T-helper 2 cell treated with Interferon-gamma antibody and Interleukin-4, amounts not matched to agents 5 μg/mL and 100 μg/mL, for 36 hours (primary cell): ENCODE measurements around the gene SETD2.

Experiments used
- DNase-seq: peaks from one replicate; pipeline ENCODE4 v3.0.0; 2021; ENCODE audit warnings: low spot score
- H3K27ac Mint-ChIP-seq: one replicate; pipeline ENCODE4 v1.8.0; 2021; ENCODE audit warnings: mild to moderate bottlenecking, mixed read lengths
- H3K27me3 Mint-ChIP-seq: one replicate; pipeline ENCODE4 v1.8.0; 2021; ENCODE audit warnings: low read depth, mixed read lengths
- H3K36me3 Mint-ChIP-seq: one replicate; pipeline ENCODE4 v1.8.0; 2021; ENCODE audit warnings: low read depth, mixed read lengths
- H3K4me1 Mint-ChIP-seq: one replicate; pipeline ENCODE4 v1.8.0; 2021; ENCODE audit warnings: low read depth, mixed read lengths
- H3K4me3 Mint-ChIP-seq: one replicate; pipeline ENCODE4 v1.8.0; 2022; ENCODE audit warnings: mild to moderate bottlenecking, moderate library complexity, mixed read lengths
- H3K9me3 Mint-ChIP-seq: one replicate; pipeline ENCODE4 v1.8.0; 2021; ENCODE audit warnings: mixed read lengths

SETD2 gene

DNA sequence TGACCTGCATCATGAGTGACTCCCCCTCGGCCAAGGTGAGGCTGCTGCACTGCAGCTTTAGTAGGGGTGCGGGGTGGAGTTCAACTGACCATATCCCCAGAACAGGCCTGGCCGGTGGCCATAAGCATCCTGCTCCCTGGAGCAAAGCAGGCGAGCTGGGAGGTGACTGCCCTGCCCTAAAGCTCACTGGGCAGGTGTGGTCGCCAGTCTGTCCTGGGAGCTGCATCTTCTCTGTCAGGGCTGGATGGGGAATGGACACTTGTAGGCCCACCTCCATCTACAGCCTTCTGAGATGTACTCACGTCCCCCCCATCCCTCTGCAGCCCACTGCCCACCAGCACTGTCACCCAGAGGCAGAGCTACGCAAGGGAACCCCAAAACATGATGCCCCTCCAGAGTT, 169.9 kb downstream of the SETD2 start:
- Mint-ChIP-seq H3K4me3 (no peak overlapping the region), H3K27ac (no peak overlapping the region), H3K27me3 (no peaks in the 10 kb centered on the region), H3K9me3 (no peaks in the 10 kb centered on the region), H3K4me1 (peaks cover 23% of the 10 kb centered on the region), H3K36me3 (peaks cover 42% of the 10 kb centered on the region)
- DNase-seq: no peak

DNA sequence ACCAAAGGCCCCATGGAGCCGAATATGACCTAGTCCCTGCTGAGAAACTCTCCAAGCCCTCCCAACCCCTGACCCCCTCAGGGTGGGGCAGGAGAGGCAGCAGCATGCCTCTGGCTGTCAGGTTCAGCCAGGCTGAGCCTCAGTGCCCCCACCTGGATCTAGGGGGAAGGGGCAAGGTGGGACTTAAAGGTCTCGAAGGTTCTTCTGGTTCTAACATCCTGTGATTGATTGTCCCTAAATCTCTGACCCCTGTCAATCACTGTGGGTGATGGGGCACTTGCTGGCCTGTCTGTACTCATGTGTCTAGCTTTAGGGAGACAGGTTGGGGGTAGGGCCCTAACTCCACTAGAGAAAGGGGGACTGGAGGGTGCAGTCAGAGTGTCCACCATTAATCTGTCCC, 170.6 kb downstream of the SETD2 start:
- no peak overlapping the region for H3K27ac Mint-ChIP-seq
- H3K4me1 Mint-ChIP-seq: peaks cover 29% of the 10 kb centered on the region
- H3K9me3 Mint-ChIP-seq: no peaks in the 10 kb centered on the region
- DNase-seq: no peak
- no peaks in the 10 kb centered on the region for H3K27me3 Mint-ChIP-seq
- H3K4me3 Mint-ChIP-seq: no peak overlapping the region
- H3K36me3 Mint-ChIP-seq: peaks cover 46% of the 10 kb centered on the region

DNA sequence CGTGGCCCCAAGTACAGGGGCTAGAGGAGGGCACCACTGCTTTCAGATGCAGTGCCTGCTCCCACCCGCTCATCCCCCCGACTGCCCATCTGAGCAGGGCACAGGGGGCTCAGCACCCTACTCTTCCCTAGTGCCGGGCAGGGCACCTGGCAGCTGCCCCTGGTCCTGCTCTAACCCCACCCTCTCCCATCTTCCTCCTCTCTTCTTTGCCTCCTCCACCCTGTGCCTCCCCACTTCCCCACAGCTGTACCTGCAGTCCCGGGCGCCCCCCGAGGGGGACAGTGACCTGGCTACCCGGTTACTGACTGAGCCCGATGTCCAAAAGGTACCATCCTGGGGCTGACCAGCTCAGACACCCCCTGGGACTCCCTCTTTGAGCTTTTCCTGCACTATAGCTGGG, 171.7 kb downstream of the SETD2 start:
- Mint-ChIP-seq H3K9me3 (no peaks in the 10 kb centered on the region), H3K27ac (no peak overlapping the region)

DNA sequence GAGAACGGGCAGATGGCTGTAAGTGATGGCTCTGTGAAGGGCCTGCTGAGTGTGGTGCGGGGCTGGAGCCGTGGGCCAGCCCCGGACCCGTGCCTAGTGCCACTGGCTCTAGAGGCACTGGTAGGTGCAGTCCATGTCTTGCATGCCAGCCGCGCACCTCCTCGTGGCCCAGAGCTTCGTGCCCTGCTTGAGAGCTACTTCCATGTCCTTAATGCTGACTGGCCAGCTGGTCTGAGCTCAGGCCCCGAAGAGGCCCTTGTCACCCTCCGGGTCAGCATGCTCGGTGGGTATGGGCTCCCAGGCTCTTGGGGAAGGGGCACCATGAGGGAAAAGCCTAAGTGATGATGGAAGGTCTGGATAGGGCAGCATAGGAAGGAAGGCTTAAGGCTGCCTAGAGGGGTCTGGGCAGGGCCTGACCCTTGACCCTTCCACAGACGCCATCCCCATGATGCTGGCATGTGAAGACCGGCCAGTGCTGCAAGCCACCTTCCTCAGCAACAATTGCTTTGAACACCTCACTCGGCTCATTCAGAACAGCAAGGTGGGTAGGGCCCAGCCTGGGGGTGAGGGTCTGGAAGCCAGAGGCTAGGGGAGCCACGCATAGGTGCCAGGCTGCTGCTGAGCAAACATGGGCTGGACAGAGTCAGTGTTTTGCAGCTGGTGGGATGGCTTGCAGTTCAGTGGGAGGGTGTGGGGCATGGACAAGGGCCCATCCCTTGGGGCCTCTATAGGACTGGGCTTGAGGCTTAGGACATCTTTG, 172.3 kb downstream of the SETD2 start:
- H3K9me3 Mint-ChIP-seq: no peaks in the 10 kb centered on the region
- no peaks in the 10 kb centered on the region for H3K27me3 Mint-ChIP-seq
- peaks cover 40% of the 10 kb centered on the region for H3K36me3 Mint-ChIP-seq
- peak overlapping the region; percentile 49 for H3K27ac Mint-ChIP-seq
- peaks cover 44% of the 10 kb centered on the region for H3K4me1 Mint-ChIP-seq
- DNase-seq: no peak
- no peak overlapping the region for H3K4me3 Mint-ChIP-seq

More for the DNA sequence above, 171.7 kb downstream of the SETD2 start:
- H3K36me3 Mint-ChIP-seq: peaks cover 43% of the 10 kb centered on the region
- no peak overlapping the region for H3K4me3 Mint-ChIP-seq
- no peaks in the 10 kb centered on the region for H3K27me3 Mint-ChIP-seq
- H3K4me1 Mint-ChIP-seq: peaks cover 38% of the 10 kb centered on the region
- DNase-seq: no peak

DNA sequence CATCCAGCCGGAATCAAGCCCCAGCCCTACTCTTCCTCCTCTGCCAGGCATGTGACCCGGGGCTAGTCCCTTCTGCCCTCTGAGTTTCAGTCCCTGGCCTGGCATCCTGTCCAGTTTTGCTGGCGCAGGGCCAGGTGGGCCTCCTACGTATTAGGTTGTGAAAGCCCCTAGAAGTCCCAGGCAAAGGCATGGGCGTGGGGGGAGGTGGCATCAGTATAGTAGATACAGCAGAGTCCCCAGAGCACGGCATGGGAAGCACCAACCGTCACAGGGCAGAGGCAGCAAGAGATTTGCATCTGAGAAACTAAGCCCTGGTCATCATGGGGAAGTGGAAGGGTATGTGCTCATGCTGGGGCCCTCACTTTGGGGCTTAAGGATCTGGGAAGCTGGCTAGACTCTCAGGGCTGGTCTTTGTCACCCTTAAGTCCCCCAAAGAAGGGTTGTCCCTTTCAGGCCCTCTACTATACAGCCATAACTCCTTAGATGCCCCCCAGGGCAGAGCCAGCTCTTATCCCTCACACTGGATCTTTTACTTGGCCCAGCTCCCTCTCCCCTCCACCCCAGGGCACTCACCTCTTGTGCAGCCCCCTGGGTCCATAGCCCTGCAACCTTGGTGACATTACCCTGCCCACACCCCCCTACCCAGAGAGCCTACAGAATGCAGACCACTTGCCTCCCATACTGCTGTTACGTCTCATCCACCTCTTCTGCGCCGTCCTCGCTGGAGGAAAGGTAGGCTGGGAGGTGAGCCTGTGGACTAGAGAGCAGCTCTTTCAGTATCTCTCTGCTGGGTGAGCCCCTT, 173.1 kb downstream of the SETD2 start:
- H3K27ac Mint-ChIP-seq: peak overlapping the region; percentile 62
- H3K9me3 Mint-ChIP-seq: no peaks in the 10 kb centered on the region
- no peaks in the 10 kb centered on the region for H3K27me3 Mint-ChIP-seq
- DNase-seq: no peak
- peaks cover 45% of the 10 kb centered on the region for H3K36me3 Mint-ChIP-seq
- no peak overlapping the region for H3K4me3 Mint-ChIP-seq
- peaks cover 53% of the 10 kb centered on the region for H3K4me1 Mint-ChIP-seq

DNA sequence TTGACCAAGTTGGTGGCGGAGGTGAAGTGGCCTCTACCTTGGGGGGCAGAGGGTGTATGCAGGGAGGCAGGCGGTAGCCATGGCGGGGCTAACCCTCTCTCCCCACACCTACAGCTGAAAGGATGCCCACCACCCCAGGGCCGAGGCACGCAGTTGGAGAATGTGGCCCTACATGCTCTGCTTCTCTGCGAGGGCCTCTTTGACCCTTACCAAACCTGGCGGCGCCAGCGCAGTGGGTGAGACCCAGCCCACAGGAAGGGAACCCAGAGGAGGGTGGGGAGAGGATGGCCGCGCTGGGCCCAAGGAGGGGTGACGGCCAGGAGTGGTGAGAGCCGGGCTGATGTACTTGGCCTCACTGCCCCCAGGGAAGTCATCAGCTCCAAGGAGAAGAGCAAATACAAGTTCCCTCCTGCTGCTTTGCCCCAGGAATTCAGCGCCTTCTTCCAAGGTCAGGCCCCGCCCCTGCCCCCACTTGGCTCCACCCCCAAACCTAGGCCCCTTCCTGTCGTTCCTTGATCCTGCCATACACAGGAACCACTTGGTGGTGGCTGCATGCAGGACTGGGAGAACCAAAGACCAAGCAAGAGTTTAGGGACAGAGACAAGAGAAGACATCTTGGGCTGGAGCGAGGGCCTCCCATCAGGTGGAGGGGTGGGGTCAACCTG, 174.6 kb downstream of the SETD2 start:
- H3K27me3 Mint-ChIP-seq: no peaks in the 10 kb centered on the region
- H3K4me1 Mint-ChIP-seq: peaks cover 63% of the 10 kb centered on the region
- peak overlapping the region; percentile 91 for H3K27ac Mint-ChIP-seq
- H3K36me3 Mint-ChIP-seq: peaks cover 51% of the 10 kb centered on the region
- peak overlapping the region; percentile 89 for H3K4me3 Mint-ChIP-seq
- no peak for DNase-seq
- no peaks in the 10 kb centered on the region for H3K9me3 Mint-ChIP-seq

DNA sequence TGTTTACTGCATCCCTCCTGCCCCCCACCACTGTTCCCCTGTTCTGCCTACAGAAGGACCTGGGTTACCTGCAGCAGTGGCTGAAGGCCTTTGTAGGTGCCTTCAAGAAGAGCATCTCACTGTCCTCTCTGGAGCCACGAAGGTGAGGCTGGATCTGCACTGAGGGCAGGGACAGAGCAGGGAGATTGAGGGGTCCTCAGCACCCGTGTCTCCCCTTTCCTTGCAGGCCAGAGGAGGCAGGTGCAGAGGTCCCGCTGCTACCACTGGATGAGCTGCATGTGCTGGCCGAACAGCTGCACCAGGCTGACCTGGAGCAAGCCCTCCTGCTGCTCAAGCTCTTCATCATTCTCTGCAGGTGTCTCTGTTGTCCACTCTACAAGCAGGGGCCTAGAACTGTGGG, 175.3 kb downstream of the SETD2 start:
- H3K4me3 Mint-ChIP-seq: peak overlapping the region; percentile 89
- DNase-seq: no peak
- H3K27ac Mint-ChIP-seq: peak overlapping the region; percentile 91
- no peaks in the 10 kb centered on the region for H3K9me3 Mint-ChIP-seq
- H3K27me3 Mint-ChIP-seq: no peaks in the 10 kb centered on the region
- peaks cover 66% of the 10 kb centered on the region for H3K4me1 Mint-ChIP-seq
- peaks cover 49% of the 10 kb centered on the region for H3K36me3 Mint-ChIP-seq

DNA sequence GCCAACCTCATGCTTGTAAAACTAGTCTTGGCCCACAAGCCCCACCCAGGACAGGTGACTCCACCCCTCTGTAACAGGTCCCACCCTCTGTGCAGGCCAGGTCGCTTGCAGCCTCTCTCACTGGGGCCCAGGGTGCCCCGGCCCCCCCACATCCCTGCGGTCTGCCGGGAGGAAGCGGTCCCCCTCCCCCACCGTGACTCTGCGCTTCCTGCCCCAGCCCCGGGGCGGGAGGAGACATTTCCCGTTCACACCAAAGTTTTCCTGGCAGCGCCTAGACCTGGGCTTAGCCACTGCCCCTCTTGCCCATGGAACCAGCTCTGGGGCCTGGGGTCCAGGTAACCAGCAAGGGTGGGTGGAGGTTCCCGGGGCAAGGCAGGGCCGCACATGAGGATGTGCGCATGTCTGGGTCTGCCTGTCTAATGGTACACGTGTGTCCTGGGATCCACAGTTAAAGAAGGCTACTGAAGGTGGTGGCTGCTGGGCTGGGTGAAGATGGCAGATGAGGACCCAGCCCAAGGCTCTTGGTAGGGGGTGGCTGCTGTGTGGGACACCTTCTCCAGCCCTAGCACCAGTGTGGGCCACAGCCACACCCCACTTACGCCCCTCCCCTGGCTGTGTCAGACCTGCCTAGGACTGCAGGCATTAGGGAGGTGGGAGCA, 176.0 kb downstream of the SETD2 start:
- Mint-ChIP-seq H3K4me1 (peaks cover 69% of the 10 kb centered on the region), H3K27ac (peak overlapping the region; percentile 91), H3K4me3 (peak overlapping the region; percentile 89), H3K36me3 (peaks cover 49% of the 10 kb centered on the region), H3K9me3 (no peaks in the 10 kb centered on the region), H3K27me3 (no peaks in the 10 kb centered on the region)
- peak; percentile 84 for DNase-seq

DNA sequence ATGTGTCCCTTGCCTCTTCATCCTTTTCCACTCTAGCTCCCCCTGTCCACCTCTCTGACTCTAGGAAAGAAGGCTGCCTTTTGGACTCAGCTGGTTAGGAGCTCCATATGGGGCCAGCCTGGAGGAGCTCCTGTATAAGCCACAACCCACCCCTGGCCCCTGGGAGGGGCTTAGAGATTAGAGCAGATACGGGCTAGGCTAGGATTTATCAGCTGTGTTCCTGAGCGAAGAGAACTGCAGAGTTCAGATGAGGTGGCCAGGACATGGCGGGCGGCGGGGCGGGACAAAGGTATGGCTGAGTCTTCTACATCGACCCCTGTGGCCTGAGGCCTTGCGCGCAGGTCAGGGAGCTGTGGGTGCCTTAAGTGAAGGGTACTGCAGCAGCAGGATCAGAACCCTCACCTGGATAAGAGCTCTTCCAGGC, 176.6 kb downstream of the SETD2 start:
- H3K9me3 Mint-ChIP-seq: no peaks in the 10 kb centered on the region
- peaks cover 74% of the 10 kb centered on the region for H3K4me1 Mint-ChIP-seq
- H3K36me3 Mint-ChIP-seq: peaks cover 50% of the 10 kb centered on the region
- H3K27ac Mint-ChIP-seq: peak overlapping the region; percentile 91
- no peaks in the 10 kb centered on the region for H3K27me3 Mint-ChIP-seq
- no peak for DNase-seq
- H3K4me3 Mint-ChIP-seq: peak overlapping the region; percentile 89

DNA sequence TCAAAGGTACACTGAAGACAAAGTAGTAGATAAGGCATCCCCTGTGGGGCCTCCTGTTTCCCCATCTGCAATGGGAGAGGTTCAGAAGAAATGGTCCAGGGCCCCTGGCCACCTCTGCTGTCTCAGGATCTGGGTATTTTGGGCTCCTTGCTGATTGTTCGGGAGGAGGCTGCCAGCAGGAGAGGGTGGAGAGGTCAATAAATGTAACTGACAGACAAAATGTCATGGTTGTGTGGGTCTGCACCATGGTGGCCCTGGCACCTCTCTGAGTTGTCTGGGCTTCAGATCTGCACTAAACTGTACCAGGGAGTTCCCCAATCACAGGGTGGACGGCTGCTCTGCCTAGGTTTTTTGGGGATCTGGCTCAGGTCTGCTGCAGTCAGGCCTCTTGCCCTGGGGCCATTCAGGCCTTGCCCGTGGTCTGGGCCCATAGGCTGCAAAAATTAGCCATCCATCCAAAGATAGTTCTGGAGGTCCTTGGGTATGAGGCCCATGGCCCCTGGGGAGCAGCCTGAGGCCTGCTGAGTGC, 177.1 kb downstream of the SETD2 start:
- DNase-seq: no peak
- peaks cover 74% of the 10 kb centered on the region for H3K4me1 Mint-ChIP-seq
- H3K27me3 Mint-ChIP-seq: no peaks in the 10 kb centered on the region
- H3K27ac Mint-ChIP-seq: peak overlapping the region; percentile 91
- H3K4me3 Mint-ChIP-seq: peak overlapping the region; percentile 89
- H3K9me3 Mint-ChIP-seq: no peaks in the 10 kb centered on the region
- peaks cover 48% of the 10 kb centered on the region for H3K36me3 Mint-ChIP-seq

DNA sequence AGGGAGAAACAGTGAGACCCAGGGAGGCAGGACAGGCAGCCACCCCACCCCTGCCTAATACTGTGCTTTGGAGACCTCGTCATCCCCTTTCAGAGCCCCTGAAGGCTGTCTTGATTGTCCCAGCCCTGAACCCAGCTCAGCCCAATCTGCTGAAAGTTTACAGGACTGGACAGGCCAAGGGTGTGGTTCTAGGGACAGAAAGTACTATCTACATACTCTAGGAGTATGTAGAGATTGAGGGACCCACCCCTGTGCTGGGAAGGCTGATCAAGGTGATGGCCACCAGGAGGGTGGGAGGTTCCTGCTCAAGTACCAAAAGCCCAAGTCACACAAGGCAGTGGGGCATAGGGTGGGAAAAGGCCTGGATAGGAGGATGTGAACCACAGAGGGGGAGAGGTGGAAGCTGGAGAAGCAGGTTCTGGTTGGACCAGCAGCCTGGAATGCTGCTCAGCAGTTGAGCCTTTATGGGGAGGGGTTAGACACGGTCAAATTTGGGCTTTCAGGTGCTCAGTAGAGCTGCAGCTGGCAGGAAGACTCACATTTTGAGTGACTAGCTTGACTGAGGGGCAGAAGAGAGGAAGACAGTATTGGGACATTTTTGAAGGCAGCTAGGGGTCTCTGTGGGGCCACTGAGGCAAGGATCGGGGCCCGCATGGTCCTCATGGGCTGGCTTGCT, 177.7 kb downstream of the SETD2 start:
- Mint-ChIP-seq H3K36me3 (peaks cover 47% of the 10 kb centered on the region), H3K4me3 (peak overlapping the region; percentile 89), H3K4me1 (peaks cover 79% of the 10 kb centered on the region), H3K27me3 (no peaks in the 10 kb centered on the region), H3K9me3 (no peaks in the 10 kb centered on the region), H3K27ac (peak overlapping the region; percentile 91)
- DNase-seq: no peak

DNA sequence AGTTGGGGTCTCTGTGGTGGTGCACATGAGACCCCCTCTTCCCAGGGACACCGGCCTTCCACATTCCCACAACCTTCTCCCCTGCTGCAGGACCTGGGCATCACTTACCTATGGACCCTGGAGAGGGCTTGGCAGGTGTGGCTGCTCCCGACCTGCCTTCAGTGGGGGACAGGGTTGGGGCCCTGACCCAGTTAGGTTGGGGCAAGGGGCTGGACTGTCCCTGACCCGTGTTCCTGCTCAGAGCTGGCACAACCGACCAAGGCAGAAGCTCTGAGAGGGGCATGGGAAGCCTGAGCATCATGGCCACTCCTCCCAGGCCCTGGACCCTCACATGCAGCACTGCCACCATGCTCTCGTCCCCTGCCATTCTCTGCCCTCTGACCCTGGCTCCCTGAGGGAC, 178.3 kb downstream of the SETD2 start:
- Mint-ChIP-seq H3K27ac (peak overlapping the region; percentile 91), H3K36me3 (peaks cover 45% of the 10 kb centered on the region), H3K4me1 (peaks cover 77% of the 10 kb centered on the region), H3K27me3 (no peaks in the 10 kb centered on the region), H3K4me3 (peak overlapping the region; percentile 89), H3K9me3 (no peaks in the 10 kb centered on the region)
- no peak for DNase-seq
